Erythroblast (primary cell): ENCODE measurements around the gene KLRC3.

Experiments used
- GATA1 ChIP-seq: IDR thresholded peaks from 2 replicates; pipeline ENCODE4 v1.6.1; 2011; ENCODE audit warnings: low read depth, mild to moderate bottlenecking, control low read depth, low read length, moderate library complexity
- POLR2A ChIP-seq: IDR thresholded peaks from 2 replicates; pipeline ENCODE4 v1.6.1; 2011; ENCODE audit warnings: mild to moderate bottlenecking, low read length

DNA sequence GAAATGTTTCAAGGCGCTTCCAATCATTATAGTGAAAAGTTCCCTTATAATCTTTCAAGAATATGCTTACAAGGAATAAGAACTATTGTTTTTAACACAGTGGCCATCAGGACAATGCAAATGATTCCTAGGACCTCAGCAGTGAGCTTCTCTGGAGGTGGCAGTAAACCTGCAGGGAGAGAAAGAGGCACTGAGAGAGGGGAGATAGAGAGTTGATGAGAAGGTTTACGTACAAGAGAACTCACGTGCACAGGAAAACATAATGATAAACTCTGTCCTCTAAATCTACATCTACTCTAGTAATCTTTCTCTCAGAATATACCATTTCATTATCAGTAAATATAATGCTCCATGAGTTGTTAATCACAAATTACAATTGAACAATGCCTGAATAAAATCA is 11.6 kb downstream of the KLRC3 start:
- TF ChIP-seq POLR2A (no peak), GATA1 (no peak)
